ENCODE measurements around the gene LINS1.

DNA sequence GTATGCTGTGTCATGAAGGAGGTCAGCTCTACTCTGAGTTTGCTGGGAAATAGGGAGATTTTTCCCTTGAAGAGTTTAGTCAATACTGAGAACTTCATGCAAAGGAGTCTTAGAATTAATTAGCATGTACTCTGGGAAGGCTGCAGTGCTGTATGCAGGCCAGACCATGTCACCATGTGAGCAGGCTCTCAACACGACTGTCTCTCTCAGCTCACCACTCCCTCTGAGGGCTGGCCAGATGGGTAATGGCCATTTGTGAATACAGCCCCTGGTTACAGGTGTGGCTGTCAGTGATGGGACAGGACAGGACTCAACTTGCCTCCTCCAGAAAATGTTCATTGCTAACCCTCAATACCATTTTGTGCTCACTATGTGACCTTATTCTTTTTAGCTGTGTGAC, 68.1 kb downstream of the LINS1 start:
- TF ChIP-seq POLR2A (IDR thresholded peaks at IDR 0.05) = no peak
- TF ChIP-seq CTCF (IDR thresholded peaks at IDR 0.05) = no peak

All from sigmoid colon (tissue), 3 donors.